Right lobe of liver (tissue), 4 donors: ENCODE results near the gene CELF2.

ENCODE experiments used
- POLR2A ChIP-seq: fragments of 450-650 bp; IDR thresholded peaks from one replicate; pipeline ENCODE4 v1.6.1; 2017; ENCODE audit warnings: antibody characterized with exemption, mild to moderate bottlenecking
- TF ChIP-seq, protein P1 (sequence below), 4 donors: fragments of 200-600 bp in 3 of 4; fragments of 450-650 bp in 1 of 4; IDR thresholded peaks; one replicate each; pipeline versions ENCODE4 v1.5.1 to v1.8.0; 2016 to 2022; ENCODE audit warnings: antibody characterized with exemption in 4 of 4, mild to moderate bottlenecking in 2 of 4
- donor health status: DM: no; HTN: no; CAD: no.
- donor health status: DM: no; HTN: no; CAD: no.
- donor health status: DM: no; HTN: yes; CAD: no.

DNA sequence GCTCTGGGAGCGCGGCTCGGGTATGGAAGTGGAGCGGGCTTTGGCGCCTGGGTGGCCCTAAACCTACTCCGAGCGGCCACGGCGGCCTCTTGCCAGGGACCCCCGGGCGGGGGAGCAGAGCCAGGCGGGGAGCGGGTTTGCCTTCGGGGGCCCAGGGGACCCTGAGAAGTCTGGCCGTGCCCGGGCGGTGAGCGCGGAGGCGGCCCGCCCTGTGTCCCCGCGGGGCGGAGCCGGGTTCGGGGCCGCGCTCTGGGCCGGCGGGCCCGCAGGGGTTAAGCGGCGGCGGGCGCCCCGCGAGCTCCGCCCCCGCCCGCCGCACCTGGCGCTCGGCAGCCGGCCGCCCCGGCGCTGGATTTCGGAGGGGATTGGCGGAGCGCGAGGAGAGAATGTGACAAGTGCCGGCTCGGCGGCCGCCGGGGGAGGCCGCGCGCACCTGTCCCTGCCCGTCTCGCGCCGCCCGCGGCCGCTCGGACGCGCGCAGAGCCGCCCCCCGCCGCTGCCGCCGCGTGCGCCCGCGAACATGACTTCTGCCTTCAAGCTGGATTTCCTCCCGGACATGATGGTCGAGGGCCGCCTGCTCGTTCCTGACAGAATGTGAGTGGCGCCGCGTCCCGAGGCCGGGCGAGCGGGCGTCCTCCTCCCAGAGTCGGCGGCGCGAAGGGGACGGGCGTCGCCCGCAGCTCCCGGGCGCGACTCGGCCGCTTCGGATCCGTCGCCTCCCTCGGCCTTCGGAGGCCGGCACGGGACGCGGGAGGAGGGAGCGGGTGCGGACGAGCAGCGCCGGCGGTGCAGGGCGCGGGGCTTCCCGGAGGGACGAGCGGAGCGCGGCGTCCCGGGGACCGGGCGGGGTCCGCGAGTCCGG lies at the start of gene CELF2:
- TF ChIP-seq POLR2A = no peak
- TF ChIP-seq, protein P1, sequence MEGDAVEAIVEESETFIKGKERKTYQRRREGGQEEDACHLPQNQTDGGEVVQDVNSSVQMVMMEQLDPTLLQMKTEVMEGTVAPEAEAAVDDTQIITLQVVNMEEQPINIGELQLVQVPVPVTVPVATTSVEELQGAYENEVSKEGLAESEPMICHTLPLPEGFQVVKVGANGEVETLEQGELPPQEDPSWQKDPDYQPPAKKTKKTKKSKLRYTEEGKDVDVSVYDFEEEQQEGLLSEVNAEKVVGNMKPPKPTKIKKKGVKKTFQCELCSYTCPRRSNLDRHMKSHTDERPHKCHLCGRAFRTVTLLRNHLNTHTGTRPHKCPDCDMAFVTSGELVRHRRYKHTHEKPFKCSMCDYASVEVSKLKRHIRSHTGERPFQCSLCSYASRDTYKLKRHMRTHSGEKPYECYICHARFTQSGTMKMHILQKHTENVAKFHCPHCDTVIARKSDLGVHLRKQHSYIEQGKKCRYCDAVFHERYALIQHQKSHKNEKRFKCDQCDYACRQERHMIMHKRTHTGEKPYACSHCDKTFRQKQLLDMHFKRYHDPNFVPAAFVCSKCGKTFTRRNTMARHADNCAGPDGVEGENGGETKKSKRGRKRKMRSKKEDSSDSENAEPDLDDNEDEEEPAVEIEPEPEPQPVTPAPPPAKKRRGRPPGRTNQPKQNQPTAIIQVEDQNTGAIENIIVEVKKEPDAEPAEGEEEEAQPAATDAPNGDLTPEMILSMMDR (IDR thresholded peaks at IDR 0.05) = no peak
